Measurements from ENCODE around the gene ASTN1.

The ASTN1 gene

GRCh38 chr1:177145106-177146070 is 19.1 kb downstream of the ASTN1 start:
- no peak overlapping the region for H3K4me3 ChIP-seq (ENCODE audit: low read depth, low read length)
- ChIA-PET POLR2A (no interaction called here), CTCF (no interaction called here)
- DNase-seq (ENCODE audit: low read depth, low spot score), result no peak
- TF ChIP-seq, protein P1, sequence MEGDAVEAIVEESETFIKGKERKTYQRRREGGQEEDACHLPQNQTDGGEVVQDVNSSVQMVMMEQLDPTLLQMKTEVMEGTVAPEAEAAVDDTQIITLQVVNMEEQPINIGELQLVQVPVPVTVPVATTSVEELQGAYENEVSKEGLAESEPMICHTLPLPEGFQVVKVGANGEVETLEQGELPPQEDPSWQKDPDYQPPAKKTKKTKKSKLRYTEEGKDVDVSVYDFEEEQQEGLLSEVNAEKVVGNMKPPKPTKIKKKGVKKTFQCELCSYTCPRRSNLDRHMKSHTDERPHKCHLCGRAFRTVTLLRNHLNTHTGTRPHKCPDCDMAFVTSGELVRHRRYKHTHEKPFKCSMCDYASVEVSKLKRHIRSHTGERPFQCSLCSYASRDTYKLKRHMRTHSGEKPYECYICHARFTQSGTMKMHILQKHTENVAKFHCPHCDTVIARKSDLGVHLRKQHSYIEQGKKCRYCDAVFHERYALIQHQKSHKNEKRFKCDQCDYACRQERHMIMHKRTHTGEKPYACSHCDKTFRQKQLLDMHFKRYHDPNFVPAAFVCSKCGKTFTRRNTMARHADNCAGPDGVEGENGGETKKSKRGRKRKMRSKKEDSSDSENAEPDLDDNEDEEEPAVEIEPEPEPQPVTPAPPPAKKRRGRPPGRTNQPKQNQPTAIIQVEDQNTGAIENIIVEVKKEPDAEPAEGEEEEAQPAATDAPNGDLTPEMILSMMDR (IDR thresholded peaks at IDR 0.05; ENCODE audit: insufficient read depth, low read length, missing control alignments), result no peak

GRCh38 chr1:177142791-177143271 is 21.7 kb downstream of the ASTN1 start:
- no peak overlapping the region for H3K4me3 ChIP-seq (ENCODE audit: low read depth, low read length)
- POLR2A ChIA-PET, result no interaction called here
- TF ChIP-seq, protein P1 (IDR thresholded peaks at IDR 0.05; ENCODE audit: insufficient read depth, low read length, missing control alignments), result no peak
- CTCF ChIA-PET, result no interaction called here
- DNase-seq (ENCODE audit: low read depth, low spot score), result no peak

- DNase-seq (ENCODE audit: low read depth, low spot score), result no peak
- H3K4me3 ChIP-seq (ENCODE audit: low read depth, low read length), result no peak overlapping the region
- ChIA-PET POLR2A (no interaction called here), CTCF (no interaction called here)
- TF ChIP-seq, protein P1 (IDR thresholded peaks at IDR 0.05; ENCODE audit: insufficient read depth, low read length, missing control alignments), result no peak
These were observed 22.5 kb downstream of the ASTN1 start for GRCh38 chr1:177142010-177142409.

DNA sequence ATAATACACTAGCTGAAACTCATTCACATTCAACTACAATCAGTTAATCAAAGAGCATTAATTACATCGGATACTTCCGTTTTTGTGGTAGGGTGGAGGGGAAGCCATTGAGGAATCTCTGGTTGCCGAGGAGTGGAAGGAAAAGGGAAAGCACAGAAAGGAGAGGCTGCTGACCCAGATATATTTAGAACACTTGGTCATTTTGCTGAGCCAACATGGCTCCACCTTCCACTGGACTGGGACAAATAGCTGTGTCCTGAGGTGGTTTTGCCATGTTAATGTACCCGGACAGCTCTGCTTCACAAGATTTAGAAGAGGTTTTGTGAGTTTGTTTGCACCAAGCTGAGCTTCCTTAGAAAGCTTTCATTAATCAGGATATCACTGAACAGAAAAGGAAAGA is 26.2 kb downstream of the ASTN1 start:
- CTCF ChIA-PET, result no interaction called here
- TF ChIP-seq, protein P1 (IDR thresholded peaks at IDR 0.05; ENCODE audit: insufficient read depth, low read length, missing control alignments), result no peak
- DNase-seq (ENCODE audit: low read depth, low spot score), result no peak
- no peak overlapping the region for H3K4me3 ChIP-seq (ENCODE audit: low read depth, low read length)
- POLR2A ChIA-PET, result no interaction called here

- TF ChIP-seq, protein P1 (IDR thresholded peaks at IDR 0.05; ENCODE audit: insufficient read depth, low read length, missing control alignments), result no peak
- CTCF ChIA-PET, result no interaction called here
- no peak overlapping the region for H3K4me3 ChIP-seq (ENCODE audit: low read depth, low read length)
- no peak for DNase-seq (ENCODE audit: low read depth, low spot score)
- POLR2A ChIA-PET, result no interaction called here
These were observed 26.7 kb downstream of the ASTN1 start for GRCh38 chr1:177137814-177138213.

DNA sequence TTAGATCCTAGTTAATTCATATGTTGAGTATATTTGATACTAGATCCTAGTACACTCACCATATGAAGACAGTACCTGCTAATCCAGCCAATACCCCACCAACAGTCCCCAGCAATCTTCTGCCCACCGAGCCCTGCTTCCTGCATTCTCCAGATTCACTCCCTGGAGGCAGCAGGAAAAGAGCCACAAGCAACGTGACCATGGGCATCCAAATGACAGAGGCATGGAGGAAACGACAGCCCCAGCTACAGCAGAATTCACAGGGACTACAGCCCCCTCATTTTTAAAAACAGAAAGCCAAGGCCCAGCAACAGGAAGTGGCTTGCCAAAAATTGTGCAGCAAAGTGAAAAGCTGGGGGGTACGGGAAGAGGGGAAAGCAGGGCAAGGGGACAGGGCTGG is 29.3 kb downstream of the ASTN1 start:
- DNase-seq (ENCODE audit: low read depth, low spot score), result no peak
- ChIA-PET POLR2A (no interaction called here), CTCF (no interaction called here)
- no peak overlapping the region for H3K4me3 ChIP-seq (ENCODE audit: low read depth, low read length)
- TF ChIP-seq, protein P1 (IDR thresholded peaks at IDR 0.05; ENCODE audit: insufficient read depth, low read length, missing control alignments), result no peak
